ENCODE results near the gene MXRA7.
"Not testable (repeated sequence)": the region's sequence is repeated elsewhere in the genome, so short reads cannot be mapped to it uniquely, and the experiment has no call there.

Gene MXRA7

GRCh38 chr17:76710863-76711611 is at the start of gene MXRA7:
Gene MXRA7, minus strand, starts transcription at chr17:76710965. Its CDS starts 19 bp downstream, at chr17:76710946.
- peaks cover 11% of the 10 kb centered on the region for H3K27me3 Mint-ChIP-seq (ENCODE audit: low read depth)
- H3K9me3 Mint-ChIP-seq, result no peaks in the 10 kb centered on the region
- peaks cover 26% of the 10 kb centered on the region for H3K36me3 Mint-ChIP-seq (ENCODE audit: low read depth)
- H3K4me3 Mint-ChIP-seq, result peak within 1 kb of the TSS; percentile 73
- no peak within 1 kb of the TSS for H3K27ac Mint-ChIP-seq
- peaks cover 34% of the 10 kb centered on the region for H3K4me1 Mint-ChIP-seq (ENCODE audit: low read depth)
- peak; percentile 67 for DNase-seq (ENCODE audit: low spot score)

- Mint-ChIP-seq H3K9me3 (no peaks in the 10 kb centered on the region), H3K4me1 (ENCODE audit: low read depth) (peaks cover 8% of the 10 kb centered on the region), H3K4me3 (no peak overlapping the region), H3K27ac (no peak overlapping the region), H3K27me3 (ENCODE audit: low read depth) (no peaks in the 10 kb centered on the region), H3K36me3 (ENCODE audit: low read depth) (peaks cover 22% of the 10 kb centered on the region)
- DNase-seq (ENCODE audit: low spot score), result no peak
Measured at GRCh38 chr17:76758570-76758969, 47.8 kb upstream of the MXRA7 start.

GRCh38 chr17:76757256-76757655 is 46.5 kb upstream of the MXRA7 start:
- H3K9me3 Mint-ChIP-seq, result no peaks in the 10 kb centered on the region
- DNase-seq (ENCODE audit: low spot score), result no peak
- peaks cover 27% of the 10 kb centered on the region for H3K36me3 Mint-ChIP-seq (ENCODE audit: low read depth)
- no peak overlapping the region for H3K27ac Mint-ChIP-seq
- H3K27me3 Mint-ChIP-seq (ENCODE audit: low read depth), result no peaks in the 10 kb centered on the region
- H3K4me3 Mint-ChIP-seq, result no peak overlapping the region
- H3K4me1 Mint-ChIP-seq (ENCODE audit: low read depth), result peaks cover 20% of the 10 kb centered on the region

- Mint-ChIP-seq H3K27ac (no peak overlapping the region), H3K9me3 (no peaks in the 10 kb centered on the region), H3K4me1 (ENCODE audit: low read depth) (peaks cover 23% of the 10 kb centered on the region), H3K4me3 (no peak overlapping the region), H3K27me3 (ENCODE audit: low read depth) (no peaks in the 10 kb centered on the region), H3K36me3 (ENCODE audit: low read depth) (peaks cover 27% of the 10 kb centered on the region)
- no peak for DNase-seq (ENCODE audit: low spot score)
Measured at GRCh38 chr17:76755285-76755684, 44.5 kb upstream of the MXRA7 start.

GRCh38 chr17:76753061-76753961 is 42.5 kb upstream of the MXRA7 start:
- Mint-ChIP-seq H3K4me1 (ENCODE audit: low read depth) (peaks cover 23% of the 10 kb centered on the region), H3K9me3 (no peaks in the 10 kb centered on the region), H3K27ac (peak overlapping the region; percentile 91), H3K36me3 (ENCODE audit: low read depth) (peaks cover 32% of the 10 kb centered on the region), H3K27me3 (ENCODE audit: low read depth) (no peaks in the 10 kb centered on the region), H3K4me3 (peak overlapping the region; percentile 87)
- DNase-seq (ENCODE audit: low spot score), result no peak

GRCh38 chr17:76752006-76752405 is 41.2 kb upstream of the MXRA7 start:
- Mint-ChIP-seq H3K27me3 (ENCODE audit: low read depth) (no peaks in the 10 kb centered on the region), H3K27ac (peak overlapping the region; percentile 87), H3K4me1 (ENCODE audit: low read depth) (peaks cover 20% of the 10 kb centered on the region), H3K36me3 (ENCODE audit: low read depth) (peaks cover 28% of the 10 kb centered on the region), H3K9me3 (no peaks in the 10 kb centered on the region), H3K4me3 (peak overlapping the region; percentile 56)
- DNase-seq (ENCODE audit: low spot score), result no peak

GRCh38 chr17:76751416-76751993 is 40.7 kb upstream of the MXRA7 start:
- peaks cover 28% of the 10 kb centered on the region for H3K36me3 Mint-ChIP-seq (ENCODE audit: low read depth)
- H3K4me3 Mint-ChIP-seq, result no peak overlapping the region
- no peaks in the 10 kb centered on the region for H3K27me3 Mint-ChIP-seq (ENCODE audit: low read depth)
- H3K9me3 Mint-ChIP-seq, result no peaks in the 10 kb centered on the region
- no peak overlapping the region for H3K27ac Mint-ChIP-seq
- peaks cover 20% of the 10 kb centered on the region for H3K4me1 Mint-ChIP-seq (ENCODE audit: low read depth)
- no peak for DNase-seq (ENCODE audit: low spot score)

GRCh38 chr17:76748657-76749056 is 37.9 kb upstream of the MXRA7 start:
- Mint-ChIP-seq H3K27ac (no peak overlapping the region), H3K4me3 (no peak overlapping the region), H3K36me3 (ENCODE audit: low read depth) (peaks cover 45% of the 10 kb centered on the region), H3K27me3 (ENCODE audit: low read depth) (no peaks in the 10 kb centered on the region), H3K9me3 (no peaks in the 10 kb centered on the region), H3K4me1 (ENCODE audit: low read depth) (peaks cover 19% of the 10 kb centered on the region)
- DNase-seq (ENCODE audit: low spot score), result no peak

- Mint-ChIP-seq H3K36me3 (ENCODE audit: low read depth) (peaks cover 43% of the 10 kb centered on the region), H3K4me3 (no peak overlapping the region), H3K27me3 (ENCODE audit: low read depth) (no peaks in the 10 kb centered on the region), H3K27ac (no peak overlapping the region), H3K9me3 (no peaks in the 10 kb centered on the region), H3K4me1 (ENCODE audit: low read depth) (peaks cover 11% of the 10 kb centered on the region)
- no peak for DNase-seq (ENCODE audit: low spot score)
Measured at GRCh38 chr17:76747716-76748363, 37.1 kb upstream of the MXRA7 start.

- not testable (repeated sequence) for DNase-seq (ENCODE audit: low spot score); H3K27me3 Mint-ChIP-seq (ENCODE audit: low read depth); H3K27ac Mint-ChIP-seq
Measured at GRCh38 chr17:76745785-76746184, 35.0 kb upstream of the MXRA7 start.

GRCh38 chr17:76744747-76745146 is 34.0 kb upstream of the MXRA7 start:
- Mint-ChIP-seq H3K4me3 (no peak overlapping the region), H3K9me3 (no peaks in the 10 kb centered on the region), H3K27me3 (ENCODE audit: low read depth) (no peaks in the 10 kb centered on the region), H3K36me3 (ENCODE audit: low read depth) (peaks cover 45% of the 10 kb centered on the region), H3K4me1 (ENCODE audit: low read depth) (peaks cover 6% of the 10 kb centered on the region), H3K27ac (no peak overlapping the region)
- DNase-seq (ENCODE audit: low spot score), result no peak

More at GRCh38 chr17:76745785-76746184, 35.0 kb upstream of the MXRA7 start:
- H3K9me3 Mint-ChIP-seq; H3K4me3 Mint-ChIP-seq; H3K4me1 Mint-ChIP-seq (ENCODE audit: low read depth): not testable (repeated sequence)
- peaks cover 48% of the 10 kb centered on the region for H3K36me3 Mint-ChIP-seq (ENCODE audit: low read depth)

GRCh38 chr17:76742958-76743357 is 32.2 kb upstream of the MXRA7 start:
- no peaks in the 10 kb centered on the region for H3K9me3 Mint-ChIP-seq
- H3K27me3 Mint-ChIP-seq (ENCODE audit: low read depth), result no peaks in the 10 kb centered on the region
- H3K27ac Mint-ChIP-seq, result no peak overlapping the region
- DNase-seq (ENCODE audit: low spot score), result no peak
- H3K4me1 Mint-ChIP-seq (ENCODE audit: low read depth), result peaks cover 19% of the 10 kb centered on the region
- H3K4me3 Mint-ChIP-seq, result no peak overlapping the region
- H3K36me3 Mint-ChIP-seq (ENCODE audit: low read depth), result peaks cover 37% of the 10 kb centered on the region

GRCh38 chr17:76740329-76741118 is 29.8 kb upstream of the MXRA7 start:
- no peaks in the 10 kb centered on the region for H3K9me3 Mint-ChIP-seq
- H3K4me3 Mint-ChIP-seq, result no peak overlapping the region
- no peaks in the 10 kb centered on the region for H3K27me3 Mint-ChIP-seq (ENCODE audit: low read depth)
- H3K36me3 Mint-ChIP-seq (ENCODE audit: low read depth), result peaks cover 34% of the 10 kb centered on the region
- no peak overlapping the region for H3K27ac Mint-ChIP-seq
- H3K4me1 Mint-ChIP-seq (ENCODE audit: low read depth), result peaks cover 18% of the 10 kb centered on the region
- no peak for DNase-seq (ENCODE audit: low spot score)

Measured in T-helper 2 cell treated with Interferon-gamma antibody and Interleukin-4, amounts not matched to agents 5 μg/mL and 100 μg/mL, for 36 hours (primary cell).